Epidermal melanocyte (primary cell): Measurements from ENCODE around the gene MRPL58.
A peak's percentile ranks its signal among the peaks of the same experiment; 100 is the strongest.
"Not testable (repeated sequence)": the region's sequence is repeated elsewhere in the genome, so short reads cannot be mapped to it uniquely, and the experiment has no call there.

Source experiments
- DNase-seq: peaks from one replicate; pipeline ENCODE4 v3.0.0; 2011; ENCODE audit warnings: low spot score; ENCODE audit not compliant: insufficient read length

MRPL58 gene

GRCh38 chr17:75012096-75012345 lies 449 bp upstream of the MRPL58 start:
- no peak for DNase-seq

GRCh38 chr17:75013092-75013559 lies 656 bp downstream of the MRPL58 start:
- DNase-seq, result no peak

GRCh38 chr17:75019146-75019545 lies 6.7 kb downstream of the MRPL58 start:
- DNase-seq, result no peak

GRCh38 chr17:75019710-75020109 lies 7.2 kb downstream of the MRPL58 start:
- DNase-seq, result no peak

GRCh38 chr17:75020331-75021110 lies 8.1 kb downstream of the MRPL58 start:
- no peak for DNase-seq

GRCh38 chr17:75024686-75025397 lies 12.4 kb downstream of the MRPL58 start:
- no peak for DNase-seq

GRCh38 chr17:75025398-75025734 lies 12.9 kb downstream of the MRPL58 start:
- not testable (repeated sequence) for DNase-seq

- DNase-seq, result not testable (repeated sequence)
Measured at GRCh38 chr17:75026650-75027049, 14.2 kb downstream of the MRPL58 start.

GRCh38 chr17:75030161-75030560 lies 17.7 kb downstream of the MRPL58 start:
- DNase-seq, result no peak

GRCh38 chr17:75031972-75032719 lies 19.7 kb downstream of the MRPL58 start:
- peak; percentile 62 for DNase-seq

- no peak for DNase-seq
Measured at GRCh38 chr17:75032720-75033280, 20.3 kb downstream of the MRPL58 start.

- DNase-seq, result peak; percentile 75
Measured at GRCh38 chr17:75033346-75034235, 21.1 kb downstream of the MRPL58 start.

- DNase-seq, result peak; percentile 60
Measured at GRCh38 chr17:75034236-75034908, 21.9 kb downstream of the MRPL58 start.

- no peak for DNase-seq
Measured at GRCh38 chr17:75036643-75037268, 24.3 kb downstream of the MRPL58 start.

GRCh38 chr17:75039238-75039637 lies 26.8 kb downstream of the MRPL58 start:
- no peak for DNase-seq

- DNase-seq, result no peak
Measured at GRCh38 chr17:75041656-75042280, 29.3 kb downstream of the MRPL58 start.

GRCh38 chr17:75043789-75044188 lies 31.3 kb downstream of the MRPL58 start:
- not testable (repeated sequence) for DNase-seq

- DNase-seq, result no peak
Measured at GRCh38 chr17:75044716-75045115, 32.2 kb downstream of the MRPL58 start.

- DNase-seq, result not testable (repeated sequence)
Measured at GRCh38 chr17:75045946-75046406, 33.5 kb downstream of the MRPL58 start.
